Type B pancreatic cell (in vitro differentiated cells): ENCODE measurements around the gene KBTBD12. TPM values are rescaled to one million over a fixed set of nuclear protein-coding genes. Genes with fewer than 3 reads are reported as not detected.
"Not testable (repeated sequence)": the region's sequence is repeated elsewhere in the genome, so short reads cannot be mapped to it uniquely, and the experiment has no call there.

ENCODE experiments used
- DNase-seq: peaks from one replicate; pipeline ENCODE4 v3.0.0; 2021; ENCODE audit warnings: mixed read lengths; ENCODE audit not compliant: unreplicated experiment; ENCODE audit errors: extremely low spot score
- H3K27ac Mint-ChIP-seq: 2 replicates; pipeline ENCODE4 v1.8.0; 2021; ENCODE audit warnings: mild to moderate bottlenecking, mixed read lengths
- H3K27me3 Mint-ChIP-seq: 2 replicates; pipeline ENCODE4 v1.8.0; 2021; ENCODE audit warnings: mixed read lengths
- H3K36me3 Mint-ChIP-seq: 2 replicates; pipeline ENCODE4 v1.8.0; 2021; ENCODE audit warnings: mixed read lengths
- H3K4me1 Mint-ChIP-seq: one replicate; pipeline ENCODE4 v1.8.0; 2021; ENCODE audit warnings: mixed read lengths; ENCODE audit not compliant: unreplicated experiment
- H3K4me3 Mint-ChIP-seq: 2 replicates; pipeline ENCODE4 v1.8.0; 2021; ENCODE audit warnings: mild to moderate bottlenecking, mixed read lengths
- H3K9me3 Mint-ChIP-seq: 2 replicates; pipeline ENCODE4 v1.8.0; 2021; ENCODE audit warnings: mixed read lengths
- CTCF ChIP-seq: fragments of 200-600 bp; sonication (generic); conservative IDR thresholded peaks from 2 replicates; pipeline ENCODE4 v1.5.0; 2021; ENCODE audit warnings: antibody characterized with exemption, mild to moderate bottlenecking
- long read RNA-seq: library from polyadenylated mRNA; unstranded; transcript quantifications from one replicate; pipeline ENCODE4 v2.0.0, GENCODE V29; 2020
- total RNA-seq: library from RNA; stranded (reverse); gene quantifications from 2 replicates; pipeline ENCODE4 v1.2.1, GENCODE V29; 2021; ENCODE audit warnings: low replicate concordance

Gene KBTBD12
- total RNA-seq: 0.50 TPM in 1 of 2 replicates, not detected in the other
- long read RNA-seq: 0 reads

GRCh38 chr3:127915115-127915936, at the start of gene KBTBD12:
Gene KBTBD12, plus strand, starts transcription at chr3:127915232. Its CDS starts 7,830 bp downstream, at chr3:127923062.
- Mint-ChIP-seq H3K36me3 (peaks cover 3% of the 10 kb centered on the region), H3K4me3 (peak within 1 kb of the TSS; percentile 55), H3K27ac (no peak within 1 kb of the TSS), H3K4me1 (peaks cover 9% of the 10 kb centered on the region), H3K9me3 (no peaks in the 10 kb centered on the region), H3K27me3 (peaks cover 53% of the 10 kb centered on the region)
- no peak for TF ChIP-seq CTCF
- DNase-seq: no peak

GRCh38 chr3:127865941-127866340, 49.1 kb upstream of the KBTBD12 start:
- peaks cover 2% of the 10 kb centered on the region for H3K27me3 Mint-ChIP-seq
- no peak overlapping the region for H3K27ac Mint-ChIP-seq
- H3K4me1 Mint-ChIP-seq: no peaks in the 10 kb centered on the region
- no peaks in the 10 kb centered on the region for H3K9me3 Mint-ChIP-seq
- DNase-seq: no peak
- no peak for TF ChIP-seq CTCF
- no peak overlapping the region for H3K4me3 Mint-ChIP-seq
- H3K36me3 Mint-ChIP-seq: no peaks in the 10 kb centered on the region

- no peak overlapping the region for H3K4me3 Mint-ChIP-seq
- TF ChIP-seq CTCF: no peak
- no peaks in the 10 kb centered on the region for H3K36me3 Mint-ChIP-seq
- H3K27me3 Mint-ChIP-seq: peaks cover 2% of the 10 kb centered on the region
- no peak overlapping the region for H3K27ac Mint-ChIP-seq
- H3K4me1 Mint-ChIP-seq: no peaks in the 10 kb centered on the region
- DNase-seq: no peak
- H3K9me3 Mint-ChIP-seq: no peaks in the 10 kb centered on the region
These were observed 47.6 kb upstream of the KBTBD12 start for GRCh38 chr3:127867412-127867811.

GRCh38 chr3:127867986-127868385, 47.0 kb upstream of the KBTBD12 start:
- no peaks in the 10 kb centered on the region for H3K4me1 Mint-ChIP-seq
- no peak overlapping the region for H3K4me3 Mint-ChIP-seq
- peaks cover 2% of the 10 kb centered on the region for H3K27me3 Mint-ChIP-seq
- no peak for DNase-seq
- no peaks in the 10 kb centered on the region for H3K36me3 Mint-ChIP-seq
- no peak for TF ChIP-seq CTCF
- H3K9me3 Mint-ChIP-seq: no peaks in the 10 kb centered on the region
- H3K27ac Mint-ChIP-seq: no peak overlapping the region

GRCh38 chr3:127870156-127870555, 44.9 kb upstream of the KBTBD12 start:
- Mint-ChIP-seq H3K27me3 (peaks cover 2% of the 10 kb centered on the region), H3K36me3 (no peaks in the 10 kb centered on the region), H3K27ac (no peak overlapping the region)

GRCh38 chr3:127874097-127874496, 40.9 kb upstream of the KBTBD12 start:
- H3K4me3 Mint-ChIP-seq, H3K27me3 Mint-ChIP-seq, H3K27ac Mint-ChIP-seq, DNase-seq, H3K4me1 Mint-ChIP-seq, H3K9me3 Mint-ChIP-seq, H3K36me3 Mint-ChIP-seq: not testable (repeated sequence)

More at GRCh38 chr3:127870156-127870555, 44.9 kb upstream of the KBTBD12 start:
- DNase-seq: no peak
- H3K9me3 Mint-ChIP-seq: no peaks in the 10 kb centered on the region
- no peaks in the 10 kb centered on the region for H3K4me1 Mint-ChIP-seq
- H3K4me3 Mint-ChIP-seq: no peak overlapping the region
- TF ChIP-seq CTCF: no peak
